ENCODE results near the gene ATP6V1G2.
A peak's percentile ranks its signal among the peaks of the same experiment; 100 is the strongest.
"Not testable (repeated sequence)": the region's sequence is repeated elsewhere in the genome, so short reads cannot be mapped to it uniquely, and the experiment has no call there.

The ATP6V1G2 gene

GRCh38 chr6:31546339-31546957 lies at the start of gene ATP6V1G2:
ATP6V1G2 (minus strand) TSS chr6:31546608; CDS start chr6:31546559, 49 bp downstream.
- DNase-seq (ENCODE audit: low read depth) = peak; percentile 72

- DNase-seq (ENCODE audit: low read depth) = no peak
Observed at GRCh38 chr6:31592396-31592771, 46.0 kb upstream of the ATP6V1G2 start.

- not testable (repeated sequence) for DNase-seq (ENCODE audit: low read depth)
Observed at GRCh38 chr6:31590691-31591090, 44.3 kb upstream of the ATP6V1G2 start.

- no peak for DNase-seq (ENCODE audit: low read depth)
Observed at GRCh38 chr6:31588871-31589650, 42.7 kb upstream of the ATP6V1G2 start.

- DNase-seq (ENCODE audit: low read depth) = no peak
Observed at GRCh38 chr6:31587791-31588777, 41.7 kb upstream of the ATP6V1G2 start.

GRCh38 chr6:31586599-31587281 lies 40.3 kb upstream of the ATP6V1G2 start:
- no peak for DNase-seq (ENCODE audit: low read depth)

GRCh38 chr6:31586008-31586407 lies 39.6 kb upstream of the ATP6V1G2 start, which contains the start of gene LST1:
LST1 (plus strand) TSS chr6:31586277; CDS start chr6:31587300, 1,023 bp downstream.
- no peak for DNase-seq (ENCODE audit: low read depth)

GRCh38 chr6:31585491-31585890 lies 39.1 kb upstream of the ATP6V1G2 start:
- DNase-seq (ENCODE audit: low read depth) = no peak

- DNase-seq (ENCODE audit: low read depth) = no peak
Observed at GRCh38 chr6:31582230-31582643, 35.8 kb upstream of the ATP6V1G2 start, which contains the start of gene LTB. LTB (minus strand) TSS chr6:31582424; CDS start chr6:31582417, 7 bp downstream.

- no peak for DNase-seq (ENCODE audit: low read depth)
Observed at GRCh38 chr6:31581434-31582229, 35.2 kb upstream of the ATP6V1G2 start.

- DNase-seq (ENCODE audit: low read depth) = peak; percentile 68
Observed at GRCh38 chr6:31580807-31581433, 34.5 kb upstream of the ATP6V1G2 start.

- no peak for DNase-seq (ENCODE audit: low read depth)
Observed at GRCh38 chr6:31580438-31580740, 34.0 kb upstream of the ATP6V1G2 start.

GRCh38 chr6:31579546-31580437 lies 33.4 kb upstream of the ATP6V1G2 start:
- no peak for DNase-seq (ENCODE audit: low read depth)

- DNase-seq (ENCODE audit: low read depth) = no peak
Observed at GRCh38 chr6:31579119-31579505, 32.7 kb upstream of the ATP6V1G2 start.

- DNase-seq (ENCODE audit: low read depth) = no peak
Observed at GRCh38 chr6:31578184-31579118, 32.0 kb upstream of the ATP6V1G2 start.

GRCh38 chr6:31577579-31577966 lies 31.2 kb upstream of the ATP6V1G2 start:
- DNase-seq (ENCODE audit: low read depth) = no peak

- DNase-seq (ENCODE audit: low read depth) = no peak
Observed at GRCh38 chr6:31576897-31577578, 30.6 kb upstream of the ATP6V1G2 start.
